Stimulated activated CD8-positive, alpha-beta memory T cell treated with anti-CD3 and anti-CD28 coated beads, Interleukin-15, amount 100 ng/mL, for 48 hours (primary cell): ENCODE data around the gene TSPYL2.

Experiments
- DNase-seq, 2 donors: peaks; one replicate each; pipeline ENCODE4 v3.0.0-alpha.2; 2020; ENCODE audit warnings: low read depth in 2 of 2

The TSPYL2 gene

DNA sequence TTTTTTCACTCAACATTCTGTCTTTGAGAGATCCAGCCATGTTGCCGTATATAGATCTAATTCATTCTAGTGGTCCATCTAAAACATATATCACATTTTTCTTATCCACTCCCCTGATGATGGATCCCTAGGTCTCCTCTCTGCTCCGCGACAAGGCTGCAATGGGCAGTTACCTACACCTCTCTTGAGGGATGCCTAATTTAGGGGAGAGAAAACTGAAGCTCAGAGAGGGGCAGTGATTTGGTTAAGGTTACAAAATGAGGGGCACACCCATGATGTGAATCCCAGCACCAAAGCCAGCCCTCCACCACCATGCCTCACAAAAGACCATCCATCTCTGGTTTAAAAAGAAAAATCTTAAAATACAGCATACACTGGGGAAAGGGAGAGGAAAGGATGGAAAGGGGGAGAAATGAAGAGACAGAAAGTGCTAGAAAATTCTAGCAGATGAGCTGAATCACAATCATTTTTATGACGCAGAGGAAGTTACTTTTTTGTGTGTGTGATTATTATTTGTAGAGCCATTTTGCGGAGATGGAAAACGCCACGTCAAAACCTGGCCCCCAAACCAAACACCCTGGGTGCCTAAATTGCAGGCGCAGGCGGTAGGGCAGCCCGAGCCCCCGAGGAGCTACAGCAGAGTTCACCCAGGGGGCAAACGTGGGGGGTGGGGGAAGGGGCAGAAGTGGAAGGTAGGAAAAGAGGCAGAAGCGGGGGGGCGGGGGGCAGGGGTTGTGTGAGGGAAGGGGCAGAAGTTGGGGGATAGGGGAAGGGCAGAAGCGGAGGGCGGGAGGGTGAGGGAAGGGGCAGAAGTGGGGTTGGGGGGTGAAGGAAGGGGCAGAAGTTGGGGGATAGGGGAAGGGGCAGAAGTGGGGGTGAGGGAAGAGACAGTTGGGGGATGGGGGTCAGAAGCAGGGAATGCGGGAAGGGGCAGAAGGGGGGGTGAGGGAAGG lies 1.3 kb upstream of the TSPYL2 start:
- DNase-seq: no peak

DNA sequence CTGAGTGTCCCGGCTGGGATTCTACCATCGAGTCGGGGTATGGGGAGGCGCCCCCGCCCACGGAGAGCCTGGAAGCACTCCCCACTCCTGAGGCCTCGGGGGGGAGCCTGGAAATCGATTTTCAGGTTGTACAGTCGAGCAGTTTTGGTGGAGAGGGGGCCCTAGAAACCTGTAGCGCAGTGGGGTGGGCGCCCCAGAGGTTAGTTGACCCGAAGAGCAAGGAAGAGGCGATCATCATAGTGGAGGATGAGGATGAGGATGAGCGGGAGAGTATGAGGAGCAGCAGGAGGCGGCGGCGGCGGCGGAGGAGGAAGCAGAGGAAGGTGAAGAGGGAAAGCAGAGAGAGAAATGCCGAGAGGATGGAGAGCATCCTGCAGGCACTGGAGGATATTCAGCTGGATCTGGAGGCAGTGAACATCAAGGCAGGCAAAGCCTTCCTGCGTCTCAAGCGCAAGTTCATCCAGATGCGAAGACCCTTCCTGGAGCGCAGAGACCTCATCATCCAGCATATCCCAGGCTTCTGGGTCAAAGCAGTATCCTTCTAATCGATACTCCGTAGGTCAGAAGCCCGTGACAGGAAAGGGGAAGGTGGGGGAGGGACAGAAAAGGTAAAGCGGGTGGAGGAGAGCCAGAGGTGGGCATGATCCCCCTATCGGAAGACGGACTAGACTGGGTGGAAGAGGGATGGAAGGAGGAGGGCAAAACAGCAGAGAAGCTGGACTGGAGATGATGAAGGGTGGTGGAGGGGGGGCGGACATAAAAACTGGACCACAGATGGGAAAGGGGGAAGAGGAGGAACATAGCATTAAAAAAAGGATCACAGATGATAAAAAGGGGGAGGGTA lies 828 bp downstream of the TSPYL2 start:
- DNase-seq: no peak

DNA sequence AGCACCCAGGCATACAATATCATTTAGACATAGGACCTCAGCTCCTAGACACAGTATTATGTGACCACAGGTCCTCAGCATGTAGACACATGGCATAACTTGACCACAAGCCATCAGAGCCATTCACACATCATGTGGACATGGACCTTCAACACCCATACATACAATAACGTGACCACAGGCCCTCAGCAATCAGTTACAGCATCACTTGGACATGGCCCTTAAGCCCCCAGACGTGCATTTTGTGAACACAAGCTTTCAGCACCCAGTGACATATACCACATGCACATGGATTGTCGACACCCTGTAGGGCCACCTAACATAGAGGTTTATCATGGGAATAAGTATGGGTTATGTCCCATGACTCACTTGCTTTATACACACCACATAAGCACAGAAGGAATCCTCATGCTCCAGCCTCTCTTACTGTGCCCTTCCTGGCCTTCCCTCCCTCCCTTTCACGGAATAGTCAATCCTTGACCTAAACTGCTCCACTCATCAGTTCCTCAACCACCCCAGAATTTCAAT lies 1.9 kb downstream of the TSPYL2 start:
- no peak for DNase-seq

DNA sequence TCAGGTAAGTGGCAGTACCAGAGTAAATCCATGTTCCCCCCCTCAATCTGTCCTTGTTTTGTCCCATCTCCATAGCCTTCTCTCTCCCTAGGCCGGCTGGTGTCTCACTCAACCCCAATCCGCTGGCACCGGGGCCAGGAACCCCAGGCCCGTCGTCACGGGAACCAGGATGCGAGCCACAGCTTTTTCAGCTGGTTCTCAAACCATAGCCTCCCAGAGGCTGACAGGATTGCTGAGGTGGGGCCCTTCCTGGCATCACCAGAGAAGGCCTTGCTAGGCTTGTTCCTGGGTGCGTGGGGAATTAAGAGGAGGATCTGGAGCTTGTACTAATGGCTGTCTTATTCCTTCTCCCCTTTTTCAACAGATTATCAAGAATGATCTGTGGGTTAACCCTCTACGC lies 2.7 kb downstream of the TSPYL2 start:
- DNase-seq: no peak

DNA sequence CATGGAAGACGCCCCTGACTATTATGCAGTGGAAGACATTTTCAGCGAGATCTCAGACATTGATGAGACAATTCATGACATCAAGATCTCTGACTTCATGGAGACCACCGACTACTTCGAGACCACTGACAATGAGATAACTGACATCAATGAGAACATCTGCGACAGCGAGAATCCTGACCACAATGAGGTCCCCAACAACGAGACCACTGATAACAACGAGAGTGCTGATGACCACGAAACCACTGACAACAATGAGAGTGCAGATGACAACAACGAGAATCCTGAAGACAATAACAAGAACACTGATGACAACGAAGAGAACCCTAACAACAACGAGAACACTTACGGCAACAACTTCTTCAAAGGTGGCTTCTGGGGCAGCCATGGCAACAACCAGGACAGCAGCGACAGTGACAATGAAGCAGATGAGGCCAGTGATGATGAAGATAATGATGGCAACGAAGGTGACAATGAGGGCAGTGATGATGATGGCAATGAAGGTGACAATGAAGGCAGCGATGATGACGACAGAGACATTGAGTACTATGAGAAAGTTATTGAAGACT lies 3.6 kb downstream of the TSPYL2 start:
- no peak for DNase-seq

DNA sequence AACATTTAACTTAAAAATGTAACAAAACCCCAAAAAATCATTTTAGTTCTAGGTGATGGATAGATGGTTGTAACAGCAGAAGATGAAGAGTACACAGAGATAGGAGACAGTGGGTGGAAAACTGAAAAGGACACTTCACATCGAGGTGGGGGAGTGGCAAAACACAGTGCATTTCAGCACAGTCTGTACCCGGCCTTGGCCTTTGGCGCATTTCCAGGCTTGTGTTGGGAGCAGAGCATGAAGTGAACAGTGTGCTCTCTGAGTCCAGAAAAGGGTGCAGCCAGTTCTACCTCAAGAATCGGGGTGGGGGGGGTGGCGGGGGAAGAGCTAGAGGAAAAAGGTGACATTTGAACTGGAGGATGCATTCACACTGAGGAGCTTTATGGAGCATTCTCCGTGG lies 4.3 kb downstream of the TSPYL2 start:
- DNase-seq: no peak

DNA sequence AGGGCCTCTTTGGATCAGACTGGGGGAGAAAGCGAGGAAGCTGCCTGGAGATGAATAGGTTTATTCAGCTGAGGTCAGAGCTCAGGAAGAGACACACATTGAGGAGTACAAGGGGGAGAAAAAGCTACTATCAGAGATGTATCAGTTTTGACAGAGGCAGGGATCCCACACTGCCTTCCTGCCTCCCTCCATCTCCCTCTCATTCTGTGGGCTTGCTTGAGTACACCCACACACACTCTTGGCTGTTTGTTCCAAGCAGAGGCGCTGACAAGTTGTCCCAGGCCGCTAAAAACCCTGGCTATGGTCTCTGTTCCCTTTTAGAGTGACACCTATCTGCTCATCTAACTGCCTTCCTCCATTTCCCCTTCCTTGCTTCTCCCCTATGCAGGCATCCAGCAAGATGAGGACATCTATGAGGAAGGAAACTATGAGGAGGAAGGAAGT lies 5.2 kb downstream of the TSPYL2 start:
- no peak for DNase-seq

DNA sequence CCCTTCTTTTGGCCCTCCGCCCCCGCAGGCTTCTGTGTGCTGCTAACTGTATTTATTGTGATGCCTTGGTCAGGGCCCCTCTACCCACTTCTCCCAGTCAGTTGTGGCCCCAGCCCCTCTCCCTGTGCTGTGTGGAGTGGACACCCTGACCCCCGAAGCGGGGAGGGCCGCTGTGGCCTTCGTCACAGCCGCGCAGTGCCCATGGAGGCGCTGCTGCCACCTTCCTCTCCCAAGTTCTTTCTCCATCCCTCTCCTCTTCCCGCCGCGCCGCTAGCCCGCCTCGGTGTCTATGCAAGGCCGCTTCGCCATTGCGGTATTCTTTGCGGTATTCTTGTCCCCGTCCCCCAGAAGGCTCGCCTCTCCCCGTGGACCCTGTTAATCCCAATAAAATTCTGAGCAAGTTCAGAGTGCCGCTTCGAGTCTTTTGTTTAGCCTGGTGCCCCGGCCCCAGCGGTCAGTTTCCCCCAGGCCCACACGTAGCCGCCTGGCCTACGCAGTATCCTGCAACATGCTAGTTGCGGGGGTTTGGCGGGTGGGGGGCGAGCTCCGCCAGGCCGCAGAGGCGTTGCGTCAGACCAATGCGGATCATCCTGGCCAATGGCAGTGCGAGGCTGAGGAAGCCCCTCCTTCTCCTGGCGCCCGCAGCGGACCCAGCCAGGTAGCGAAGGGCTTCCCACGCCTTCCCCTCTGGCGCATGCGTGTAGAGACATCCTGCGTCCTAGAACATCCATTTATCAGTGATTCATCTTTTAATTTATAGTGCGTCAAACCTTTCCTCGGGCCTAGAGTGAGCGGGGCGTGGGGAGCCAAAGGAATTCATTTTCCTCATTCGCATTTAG lies 6.2 kb downstream of the TSPYL2 start:
- peak; percentile 67 to 69 for DNase-seq

DNA sequence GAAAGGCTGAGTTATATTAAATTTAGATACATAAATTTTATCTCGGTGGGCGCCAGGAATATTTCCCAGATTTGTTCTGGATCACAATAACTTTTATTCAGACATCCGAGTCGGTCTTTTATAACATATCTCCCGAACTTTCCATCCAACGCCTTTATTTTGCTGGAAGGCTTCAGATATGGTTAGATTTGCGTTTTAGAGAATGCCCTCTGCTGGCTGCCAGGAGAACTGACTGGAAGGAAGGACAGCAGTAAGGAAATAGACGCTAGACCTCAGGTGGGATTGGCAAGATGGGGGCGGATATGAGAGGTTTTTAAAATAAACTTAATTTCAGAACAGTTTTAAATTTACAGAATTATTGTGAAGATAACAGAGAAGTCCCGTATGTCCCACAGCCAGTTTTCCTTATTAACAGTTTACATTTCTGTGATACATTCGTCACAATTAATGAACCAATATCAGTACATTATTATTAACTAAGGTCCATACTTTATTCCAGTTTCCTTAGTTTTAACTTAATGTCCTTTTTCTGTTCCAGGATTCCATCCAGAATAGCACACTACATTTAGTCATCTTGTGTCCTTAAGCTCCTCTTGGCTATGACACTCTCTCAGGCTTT lies 7.2 kb downstream of the TSPYL2 start:
- no peak for DNase-seq

DNA sequence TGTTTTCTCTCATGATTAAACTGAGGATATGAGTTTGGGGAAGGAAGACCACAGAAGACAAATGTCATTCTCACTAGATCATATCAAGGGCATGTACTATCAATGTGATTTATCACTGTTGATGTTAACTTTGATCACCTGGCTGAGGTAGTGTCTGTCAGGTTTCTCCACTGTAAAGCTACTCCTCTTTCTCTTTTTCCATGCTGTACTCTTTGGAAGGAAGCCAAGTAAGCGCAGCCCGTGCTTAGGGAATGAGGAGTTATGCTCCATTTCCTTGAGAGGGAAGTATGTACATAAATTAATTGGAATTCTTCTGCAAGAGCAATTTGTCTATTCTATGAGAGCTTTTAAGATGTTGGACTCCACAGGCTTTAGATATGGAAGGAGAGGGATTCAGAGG lies 7.8 kb downstream of the TSPYL2 start:
- DNase-seq: no peak

DNA sequence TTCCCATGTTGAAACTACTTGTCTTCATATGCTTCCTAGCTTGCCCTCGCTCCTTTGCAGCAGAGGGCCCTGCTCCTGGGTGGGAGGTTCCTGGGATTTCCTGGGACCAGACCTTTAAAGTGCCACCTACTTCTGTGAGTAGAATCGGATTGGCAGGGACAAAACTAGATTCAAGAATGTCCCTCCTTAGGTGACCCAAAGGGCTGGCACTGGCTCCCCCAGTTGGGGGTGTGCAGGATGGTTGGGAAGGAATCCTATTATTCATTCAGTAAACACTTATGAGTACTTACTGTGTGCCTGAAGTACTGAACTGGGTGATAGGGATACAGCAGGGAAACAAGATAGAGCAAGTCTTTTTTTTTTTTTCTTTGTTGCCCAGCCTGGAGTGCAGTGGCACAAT lies 9.2 kb downstream of the TSPYL2 start:
- DNase-seq: no peak

DNA sequence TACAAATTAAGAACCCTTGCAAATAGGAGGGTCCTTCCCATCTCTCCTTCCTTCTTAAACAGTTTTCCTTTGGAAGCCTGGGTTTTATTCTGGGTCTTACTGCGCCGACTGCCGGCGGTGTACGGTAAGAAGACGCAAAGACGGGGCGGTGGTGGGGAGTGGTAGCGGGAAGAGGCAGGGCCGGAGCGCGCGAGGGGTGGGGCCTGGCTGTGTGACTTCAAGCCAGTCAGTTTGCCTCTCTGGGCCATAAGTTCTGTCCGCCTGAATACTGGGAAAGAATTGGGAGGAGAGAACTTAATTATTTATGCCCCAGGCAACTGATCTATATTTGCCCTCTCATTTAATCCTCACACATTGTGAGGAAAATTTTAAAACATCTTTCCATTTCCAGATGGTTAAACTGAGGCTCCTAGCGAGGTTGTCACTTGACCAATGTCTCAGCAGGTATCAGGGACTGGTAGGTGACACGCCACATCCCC lies 11.0 kb downstream of the TSPYL2 start:
- DNase-seq: peak; percentile 60 to 67

DNA sequence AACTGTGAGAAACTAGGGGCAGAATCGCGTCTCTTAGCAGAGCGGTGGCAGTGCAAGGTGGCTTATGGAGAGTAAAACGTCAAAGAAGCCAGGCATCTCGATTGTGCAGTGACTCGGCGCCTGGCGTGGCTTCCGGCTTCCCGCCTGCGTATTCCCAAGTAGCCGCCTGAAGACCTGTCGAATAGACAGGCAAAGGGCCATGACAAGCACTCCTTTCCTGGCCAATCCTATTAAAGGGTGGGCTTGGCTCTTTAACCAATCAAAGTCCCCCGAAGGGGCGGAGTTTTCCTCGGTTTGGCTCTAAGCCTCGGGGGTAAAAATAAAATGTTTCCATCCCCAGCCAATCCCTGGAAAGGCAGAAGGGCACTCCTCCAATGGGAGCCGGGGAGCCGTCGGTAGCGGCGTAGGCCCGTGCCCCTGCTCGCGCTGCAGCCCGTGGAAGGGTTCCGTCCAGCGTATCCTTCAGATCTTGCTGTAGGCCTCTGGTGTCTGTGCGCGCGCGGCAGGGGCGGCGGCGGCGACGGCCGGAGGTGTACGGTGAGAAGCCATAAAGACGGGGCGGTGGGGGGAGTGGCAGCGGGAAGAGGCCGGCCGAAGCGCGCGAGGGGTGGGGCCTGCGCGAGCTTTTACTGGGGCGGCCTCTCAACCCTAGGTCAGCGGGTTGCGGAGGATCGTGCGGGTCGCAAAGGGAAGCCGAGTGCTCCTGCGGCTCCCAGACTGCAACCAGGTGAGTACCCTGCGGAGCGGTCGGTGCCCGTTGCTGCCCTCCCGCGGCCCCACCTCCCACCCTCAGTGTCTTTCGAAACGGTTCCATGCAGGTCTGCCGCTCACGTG lies 11.8 kb downstream of the TSPYL2 start, which contains the start of gene KANTR:
Gene KANTR (plus strand): TSS at position 395 of the 834 bp plus-strand sequence. CDS start 30,131 bp downstream, outside the sequence.
- DNase-seq: peak; percentile 69 to 71

DNA sequence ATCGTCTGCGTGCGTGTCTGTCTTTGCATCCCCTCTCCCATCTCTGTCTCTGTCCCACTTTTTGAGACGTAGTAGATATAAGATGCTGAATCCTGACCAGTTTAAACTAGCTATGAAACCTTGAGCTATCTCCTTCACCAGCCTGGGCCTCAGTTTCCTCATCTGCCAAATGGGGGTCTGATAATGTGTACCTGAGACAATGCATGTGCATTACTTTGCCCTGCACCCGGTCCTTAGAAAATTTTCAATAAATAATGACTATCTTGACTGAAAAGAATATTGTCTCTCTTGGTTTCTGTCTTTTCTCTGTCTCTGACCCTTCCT lies 12.4 kb downstream of the TSPYL2 start:
- no peak for DNase-seq

DNA sequence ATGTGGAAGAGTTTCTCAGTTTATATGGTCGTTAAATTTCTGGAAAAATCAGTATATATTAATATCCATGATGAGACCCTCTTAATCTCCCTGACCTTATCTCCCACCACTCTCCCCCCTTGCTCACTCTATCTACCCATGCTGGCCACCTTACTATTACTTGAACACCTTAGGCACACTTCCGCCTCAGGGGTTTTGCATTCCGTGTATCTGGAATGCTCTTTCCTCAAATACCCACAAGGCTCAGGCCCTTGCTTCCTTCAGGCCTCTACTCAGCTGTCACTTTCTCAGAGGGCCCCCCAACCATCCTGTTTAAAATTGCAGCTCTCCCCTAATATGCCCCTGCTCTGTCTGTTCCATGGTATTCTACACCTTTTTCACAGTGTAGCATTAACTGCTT lies 13.6 kb downstream of the TSPYL2 start:
- no peak for DNase-seq

DNA sequence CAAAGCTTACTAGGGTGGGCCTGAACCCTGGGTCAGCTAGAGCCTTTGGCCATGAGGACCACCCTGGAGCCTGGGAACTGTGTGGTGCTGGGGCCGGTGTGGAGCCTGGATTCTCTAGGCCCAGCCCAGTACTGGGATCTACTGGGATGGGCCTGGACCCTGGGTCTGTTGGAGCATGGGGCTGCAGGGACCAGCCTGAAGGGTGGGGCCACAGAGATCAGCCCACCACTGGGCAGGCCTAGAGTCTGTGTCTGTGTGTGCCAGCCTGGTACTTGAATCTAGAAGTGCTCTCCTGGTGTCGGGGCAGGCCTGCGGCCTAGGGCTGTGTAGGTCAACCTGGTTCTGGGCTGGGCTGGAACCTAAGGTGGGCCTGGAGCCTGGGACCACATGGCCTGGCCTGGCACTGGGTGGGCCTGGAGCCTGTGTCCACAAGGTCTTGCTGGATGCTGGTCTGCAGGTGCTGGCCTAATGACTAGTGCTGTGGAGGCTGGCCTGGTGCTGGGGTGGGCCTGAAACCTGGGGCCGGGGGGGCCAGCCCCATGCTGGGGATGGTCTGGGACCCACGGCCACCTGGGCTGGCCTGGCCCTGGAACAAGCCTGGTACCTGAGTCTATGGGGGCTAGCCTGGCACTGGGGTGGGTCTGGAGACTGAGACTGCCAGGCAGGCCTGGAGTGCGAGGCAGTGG lies 32.8 kb downstream of the TSPYL2 start:
- no peak for DNase-seq

DNA sequence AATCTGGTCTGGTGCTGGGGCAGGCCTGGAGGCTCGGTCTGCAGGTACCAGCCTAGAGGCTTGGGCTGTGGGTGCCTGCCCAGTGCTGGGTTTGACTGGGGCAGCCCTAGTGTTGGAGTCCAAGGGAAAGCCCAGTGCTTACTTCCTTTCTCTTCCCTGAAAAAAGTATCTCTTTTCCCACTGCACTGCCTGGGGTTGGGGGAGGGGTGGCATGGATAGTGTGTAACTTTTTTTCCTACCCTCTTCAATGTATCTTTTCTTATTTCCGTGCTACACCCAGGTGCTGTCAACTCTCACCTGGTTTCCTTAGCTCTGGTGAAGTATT lies 33.3 kb downstream of the TSPYL2 start:
- DNase-seq: no peak

DNA sequence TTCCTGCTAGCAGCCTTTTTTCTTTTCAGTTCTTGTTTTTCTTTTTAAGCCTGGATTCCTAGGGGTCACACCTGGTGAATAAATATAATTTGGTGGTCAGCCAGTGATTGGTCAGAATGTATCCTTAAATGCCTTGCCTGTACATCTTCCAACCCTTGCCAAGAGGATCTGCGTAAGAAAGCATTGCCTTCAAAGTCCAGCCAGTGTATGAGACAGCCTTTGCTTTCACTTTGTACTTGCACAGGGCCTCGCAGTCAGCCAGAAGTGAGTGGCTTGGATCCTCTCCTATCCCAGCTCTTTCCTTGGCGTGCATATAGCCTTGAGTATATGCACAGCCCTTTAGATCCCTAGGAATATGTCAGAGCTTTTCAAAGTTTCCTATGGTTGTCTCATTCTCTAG lies 33.9 kb downstream of the TSPYL2 start:
- DNase-seq: no peak

DNA sequence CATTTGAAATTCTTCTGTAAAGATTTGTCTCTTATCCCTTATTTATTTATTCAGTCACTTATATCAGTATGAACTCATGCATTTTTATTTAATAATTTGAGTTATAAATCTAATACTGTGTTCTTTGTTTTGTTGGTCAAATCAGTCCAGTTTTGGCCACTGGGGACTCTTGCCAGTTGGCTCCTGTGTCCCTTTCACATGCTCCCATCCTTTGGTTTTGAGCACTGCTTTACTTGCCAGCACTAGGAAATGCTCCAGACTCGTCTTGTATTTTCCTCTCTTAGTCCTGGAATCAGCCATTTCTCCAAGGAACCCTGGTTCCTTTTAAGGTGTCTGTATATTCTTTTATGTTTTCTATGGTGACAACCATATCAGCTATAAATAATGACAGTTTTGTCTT lies 39.8 kb downstream of the TSPYL2 start:
- DNase-seq: no peak
